ENCODE results near the gene UNC119.

- TF ChIP-seq CTCF (IDR thresholded peaks at IDR 0.05) (peak in 1 of 3 experiments; percentile 7), POLR2A (IDR thresholded peaks at IDR 0.05; ENCODE audit: low read depth) (no peak), EP300 (IDR thresholded peaks at IDR 0.05) (no peak)
Observed at GRCh38 chr17:28599311-28600184, 47.1 kb upstream of the UNC119 start.
